ENCODE results near the gene PLA2G2C.
A peak's percentile ranks its signal among the peaks of the same experiment; 100 is the strongest.

The PLA2G2C gene

GRCh38 chr1:20160034-20160433 lies 26.3 kb downstream of the PLA2G2C start:
- no peak for DNase-seq (ENCODE audit: low spot score)
- in situ Hi-C loops (cut with MboI; ENCODE audit: low pct_unique_long_range_greater_than_20kb, low sequenced_read_pairs, unreplicated experiment): no loop called here
- TF ChIP-seq CTCF (IDR thresholded peaks at IDR 0.05; ENCODE audit: extremely low read depth, insufficient read depth, missing control alignments): no peak

DNA sequence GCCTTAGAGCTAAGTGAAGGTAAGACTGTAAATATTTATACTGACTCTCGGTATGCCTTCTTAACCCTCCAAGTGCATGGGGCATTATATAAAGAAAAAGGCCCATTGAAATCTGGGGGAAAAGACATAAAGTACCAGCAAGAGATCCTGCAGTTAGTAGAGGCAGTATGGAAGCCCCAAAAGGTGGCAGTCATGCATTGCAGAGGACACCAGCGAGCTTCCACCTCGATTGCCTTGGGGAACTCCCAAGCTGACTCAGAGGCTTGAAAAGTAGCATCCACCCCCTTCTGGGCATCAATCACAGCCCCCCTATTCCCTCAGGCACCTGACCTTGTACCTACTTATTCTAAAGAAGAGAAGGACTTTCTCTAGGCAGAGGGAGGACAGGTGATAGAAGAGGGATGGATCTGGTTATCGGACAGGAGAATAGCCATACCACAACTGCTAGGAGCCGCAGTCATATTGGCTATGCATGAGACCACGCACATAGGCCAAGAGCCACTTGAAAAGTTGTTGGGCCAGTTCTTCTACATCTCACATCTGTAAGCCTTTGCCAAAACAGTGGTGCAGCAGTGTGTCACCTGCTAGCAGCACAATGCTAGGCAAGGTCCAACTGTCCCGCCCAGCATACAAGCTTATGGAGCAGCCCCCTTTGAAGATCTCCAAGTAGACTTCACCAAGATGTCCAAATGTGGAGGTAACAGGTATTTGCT lies 27.8 kb downstream of the PLA2G2C start:
- in situ Hi-C loops (cut with MboI; ENCODE audit: low pct_unique_long_range_greater_than_20kb, low sequenced_read_pairs, unreplicated experiment): loop anchor here (10.0 kb wide), 1 partner anchor 54 kb away; no protein-coding TSS in a partner anchor
- no peak for DNase-seq (ENCODE audit: low spot score)
- TF ChIP-seq CTCF (IDR thresholded peaks at IDR 0.05; ENCODE audit: extremely low read depth, insufficient read depth, missing control alignments): peak; percentile 24

- in situ Hi-C loops (cut with MboI; ENCODE audit: low pct_unique_long_range_greater_than_20kb, low sequenced_read_pairs, unreplicated experiment): loop anchor here (10.0 kb wide), 1 partner anchor 50 kb away; no protein-coding TSS in a partner anchor
- TF ChIP-seq CTCF (IDR thresholded peaks at IDR 0.05; ENCODE audit: extremely low read depth, insufficient read depth, missing control alignments): no peak
- no peak for DNase-seq (ENCODE audit: low spot score)
These were observed 32.0 kb downstream of the PLA2G2C start for GRCh38 chr1:20154301-20154831.

GRCh38 chr1:20153000-20153418 lies 33.3 kb downstream of the PLA2G2C start:
- no peak for TF ChIP-seq CTCF (IDR thresholded peaks at IDR 0.05; ENCODE audit: extremely low read depth, insufficient read depth, missing control alignments)
- DNase-seq (ENCODE audit: low spot score): no peak
- in situ Hi-C loops (cut with MboI; ENCODE audit: low pct_unique_long_range_greater_than_20kb, low sequenced_read_pairs, unreplicated experiment): loop anchor here (10.0 kb wide), 1 partner anchor 48 kb away; no protein-coding TSS in a partner anchor

GRCh38 chr1:20152599-20152930 lies 33.8 kb downstream of the PLA2G2C start:
- DNase-seq (ENCODE audit: low spot score): no peak
- TF ChIP-seq CTCF (IDR thresholded peaks at IDR 0.05; ENCODE audit: extremely low read depth, insufficient read depth, missing control alignments): no peak
- in situ Hi-C loops (cut with MboI; ENCODE audit: low pct_unique_long_range_greater_than_20kb, low sequenced_read_pairs, unreplicated experiment): loop anchor here (10.0 kb wide), 1 partner anchor 48 kb away; no protein-coding TSS in a partner anchor

DNA sequence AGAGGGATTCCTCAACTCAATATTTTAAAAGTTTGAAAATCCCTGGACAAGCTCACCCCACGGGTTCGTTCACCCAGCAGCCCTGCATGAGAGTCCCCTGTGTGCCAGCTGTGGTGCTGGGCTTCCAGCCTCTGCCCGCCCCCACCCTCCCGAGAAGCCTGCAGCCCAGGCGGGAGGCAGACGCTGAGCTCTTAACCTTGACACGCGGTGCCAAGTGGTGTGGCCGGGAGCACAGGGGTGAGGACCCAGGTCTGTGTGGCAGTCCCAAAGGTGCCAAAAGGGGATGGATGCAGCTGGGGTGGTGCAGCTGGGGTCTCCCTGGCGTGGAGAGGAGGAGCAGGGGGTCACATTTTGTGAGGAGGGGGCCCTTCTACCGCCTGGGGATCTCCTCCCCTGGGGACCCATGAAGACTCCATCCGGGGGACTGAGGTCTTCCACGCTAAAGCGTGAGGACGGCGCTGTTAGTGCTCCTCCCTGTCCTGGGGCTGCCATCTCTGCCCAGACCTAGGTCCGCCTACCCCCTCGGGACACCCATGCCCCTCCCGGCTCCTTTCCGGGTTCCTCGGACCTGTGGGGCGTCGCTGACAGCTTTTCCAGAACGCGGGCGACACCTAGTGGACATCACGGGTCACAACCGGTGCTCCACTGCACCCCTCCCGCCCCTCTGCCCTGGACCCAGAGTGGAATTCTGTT lies 34.3 kb downstream of the PLA2G2C start:
- TF ChIP-seq CTCF (IDR thresholded peaks at IDR 0.05; ENCODE audit: extremely low read depth, insufficient read depth, missing control alignments): peak; percentile 90
- peak; percentile 91 for DNase-seq (ENCODE audit: low spot score)
- in situ Hi-C loops (cut with MboI; ENCODE audit: low pct_unique_long_range_greater_than_20kb, low sequenced_read_pairs, unreplicated experiment): loop anchor here (10.0 kb wide), 1 partner anchor 47 kb away; no protein-coding TSS in a partner anchor
